Thoracic aorta endothelial cell (primary cell): ENCODE data around the gene GNG14. TPM values are rescaled to one million over a fixed set of nuclear protein-coding genes. Genes with fewer than 3 reads are reported as not detected.

Experiments used
- small RNA-seq: library from RNA; depleted of rRNA; stranded (forward); fragments of <200 nt; gene quantifications from one replicate; pipeline ENCODE3, GENCODE V24; 2012
- total RNA-seq: library from RNA; depleted of rRNA; stranded (reverse); fragments of >200 nt; gene quantifications from 2 replicates; pipeline ENCODE4 v1.2.3, GENCODE V29; 2012

The GNG14 gene
- not detected in 2 replicates for total RNA-seq

GRCh38 chr19:12687496-12688196 lies at the start of gene GNG14:
GNG14 (plus strand) TSS chr19:12687998; CDS start chr19:12688049, 51 bp downstream.

GRCh38 chr19:12666265-12667048 lies 21.3 kb upstream of the GNG14 start, which contains the start of the genes MAN2B1 and WDR83:
MAN2B1 (minus strand) TSS chr19:12666742; CDS start chr19:12666701, 41 bp downstream.
WDR83 (plus strand) TSS chr19:12666807; CDS start chr19:12669791, 2,984 bp downstream.

GRCh38 chr19:12681074-12681987 lies 6.5 kb upstream of the GNG14 start, which contains the start of gene DHPS:
DHPS (minus strand) TSS chr19:12681880; CDS start chr19:12681766, 114 bp downstream.

GRCh38 chr19:12696366-12697335 lies 8.9 kb downstream of the GNG14 start, which contains the start of gene FBXW9:
FBXW9 (minus strand) TSS chr19:12696631; CDS start chr19:12696581, 50 bp downstream.

GRCh38 chr19:12723641-12724426 lies 36.0 kb downstream of the GNG14 start, which contains the start of gene TNPO2:
TNPO2 (minus strand) TSS chr19:12723932; CDS start chr19:12720977, 2,955 bp downstream.

GRCh38 chr19:12736995-12737834 lies 49.4 kb downstream of the GNG14 start, which contains the start of gene GET3:
GET3 (plus strand) TSS chr19:12737497; CDS start chr19:12737506, 9 bp downstream.

Small RNAs within 50 kb of the gene (small RNA-seq; reads per million reads assigned to genes)
- gene SNORD41 = 14.3 reads per million, percentile 94 among the genes with 10 or more reads in this experiment

Other genes starting within 250 kb of the GNG14 start
- 4.5 and 4.8 TPM in 2 replicates for gene ZNF443, start 247.0 kb upstream of the GNG14 start, total RNA-seq
- 2.8 and 2.9 TPM in 2 replicates for gene ZNF709, start 203.2 kb upstream of the GNG14 start, total RNA-seq
- gene ZNF564, start 136.5 kb upstream of the GNG14 start, total RNA-seq = 7.0 and 8.8 TPM in 2 replicates
- 8.8 and 9.4 TPM in 2 replicates for gene ZNF490, start 77.2 kb upstream of the GNG14 start, total RNA-seq
- 22.0 and 22.1 TPM in 2 replicates for gene ZNF791, start 77.1 kb upstream of the GNG14 start, total RNA-seq
- 25.9 and 29.6 TPM in 2 replicates for gene MAN2B1, start 21.3 kb upstream of the GNG14 start, total RNA-seq
- gene WDR83, start 21.2 kb upstream of the GNG14 start, total RNA-seq = 5.9 and 6.4 TPM in 2 replicates
- gene DHPS, start 6.1 kb upstream of the GNG14 start, total RNA-seq = 41.6 and 48.0 TPM in 2 replicates
- gene FBXW9, start 8.6 kb downstream of the GNG14 start, total RNA-seq = 11.3 and 12.9 TPM in 2 replicates
- gene TNPO2, start 35.9 kb downstream of the GNG14 start, total RNA-seq = 37.1 and 43.5 TPM in 2 replicates
- 139 and 174 TPM in 2 replicates for gene TRIR, start 46.7 kb downstream of the GNG14 start, total RNA-seq
- gene GET3, start 49.5 kb downstream of the GNG14 start, total RNA-seq = 70.3 and 81.7 TPM in 2 replicates
- not detected in 2 replicates for gene BEST2, start 63.8 kb downstream of the GNG14 start, total RNA-seq
- 8.4 and 8.8 TPM in 2 replicates for gene HOOK2, start 87.6 kb downstream of the GNG14 start, total RNA-seq
- gene JUNB, start 103.5 kb downstream of the GNG14 start, total RNA-seq = 36.0 and 37.8 TPM in 2 replicates
- gene PRDX2, start 113.8 kb downstream of the GNG14 start, total RNA-seq = 192 and 196 TPM in 2 replicates
- gene THSD8, start 114.1 kb downstream of the GNG14 start, total RNA-seq = 0.53 TPM in 1 of 2 replicates, not detected in the other
- 30.5 and 31.0 TPM in 2 replicates for gene RNASEH2A, start 118.6 kb downstream of the GNG14 start, total RNA-seq
- gene RTBDN, start 146.6 kb downstream of the GNG14 start, total RNA-seq = not detected in 2 replicates
- 0.22 and 0.53 TPM in 2 replicates for gene MAST1, start 150.5 kb downstream of the GNG14 start, total RNA-seq
- gene DNASE2, start 193.5 kb downstream of the GNG14 start, total RNA-seq = 12.1 and 20.0 TPM in 2 replicates
- gene KLF1, start 199.2 kb downstream of the GNG14 start, total RNA-seq = not detected in 2 replicates
- gene GCDH, start 203.2 kb downstream of the GNG14 start, total RNA-seq = 29.9 and 38.1 TPM in 2 replicates
- 0.07 TPM in 1 of 2 replicates, not detected in the other for gene SYCE2, start 231.3 kb downstream of the GNG14 start, total RNA-seq
- gene FARSA, start 245.7 kb downstream of the GNG14 start, total RNA-seq = 61.8 and 67.1 TPM in 2 replicates